Esophagus (tissue), 2 donors: ENCODE results near the gene COL9A3. TPM values are rescaled to one million over a fixed set of nuclear protein-coding genes. Genes with fewer than 3 reads are reported as not detected.

Source experiments
- H3K27ac ChIP-seq, 2 donors: one replicate each; pipeline ENCODE4 v1.5.1; 2013; ENCODE audit warnings: low read depth in 2 of 2, mild to moderate bottlenecking in 2 of 2, inconsistent platforms in 1 of 2, low read length in 1 of 2, moderate library complexity in 1 of 2
- H3K27me3 ChIP-seq, 2 donors: one replicate each; pipeline ENCODE4 v1.6.1; 2013; ENCODE audit warnings: low read length in 2 of 2, control low read depth in 1 of 2, mild to moderate bottlenecking in 1 of 2; ENCODE audit not compliant: insufficient read depth in 2 of 2, control insufficient read depth in 1 of 2
- H3K36me3 ChIP-seq, 2 donors: one replicate each; pipeline ENCODE4 v1.6.1; 2013; ENCODE audit warnings: low read length in 1 of 2; ENCODE audit not compliant: control insufficient read depth in 2 of 2, insufficient read depth in 2 of 2
- H3K4me1 ChIP-seq, 2 donors: one replicate each; pipeline ENCODE4 v1.6.1; 2013; ENCODE audit warnings: low read length in 1 of 2; ENCODE audit not compliant: control insufficient read depth in 2 of 2, insufficient read depth in 2 of 2
- H3K4me3 ChIP-seq, 2 donors: one replicate each; pipeline ENCODE4 v1.5.1; 2013; ENCODE audit warnings: low read length in 2 of 2, mild to moderate bottlenecking in 2 of 2, low read depth in 1 of 2, moderate library complexity in 1 of 2
- H3K9me3 ChIP-seq, 2 donors: one replicate each; pipeline ENCODE4 v1.6.1; 2013; ENCODE audit warnings: mild to moderate bottlenecking in 2 of 2, low read depth in 1 of 2, low read length in 1 of 2, moderate library complexity in 1 of 2; ENCODE audit not compliant: control insufficient read depth in 2 of 2, insufficient read depth in 1 of 2
- WGBS, 2 donors: extraction: QIAGEN DNeasy Blood & Tissue Kit; methylation state at CpG; one replicate each; pipeline ENCODE4 v1.1.7; 2013; 5-methylcytosine and 5-hydroxymethylcytosine counted together
- polyA plus RNA-seq, 2 donors: library from polyadenylated mRNA; stranded (reverse); fragments of 200-250 nt; gene quantifications; one replicate each; pipeline ENCODE4 v1.2.3, GENCODE V29; 2013
- donor health status: healthy with polysubstance abuse.
- donor health status: Bipolar disorder and iron deficiency.

Gene COL9A3
- polyA plus RNA-seq, 2 donors, result 1.4 to 3.8 TPM

DNA sequence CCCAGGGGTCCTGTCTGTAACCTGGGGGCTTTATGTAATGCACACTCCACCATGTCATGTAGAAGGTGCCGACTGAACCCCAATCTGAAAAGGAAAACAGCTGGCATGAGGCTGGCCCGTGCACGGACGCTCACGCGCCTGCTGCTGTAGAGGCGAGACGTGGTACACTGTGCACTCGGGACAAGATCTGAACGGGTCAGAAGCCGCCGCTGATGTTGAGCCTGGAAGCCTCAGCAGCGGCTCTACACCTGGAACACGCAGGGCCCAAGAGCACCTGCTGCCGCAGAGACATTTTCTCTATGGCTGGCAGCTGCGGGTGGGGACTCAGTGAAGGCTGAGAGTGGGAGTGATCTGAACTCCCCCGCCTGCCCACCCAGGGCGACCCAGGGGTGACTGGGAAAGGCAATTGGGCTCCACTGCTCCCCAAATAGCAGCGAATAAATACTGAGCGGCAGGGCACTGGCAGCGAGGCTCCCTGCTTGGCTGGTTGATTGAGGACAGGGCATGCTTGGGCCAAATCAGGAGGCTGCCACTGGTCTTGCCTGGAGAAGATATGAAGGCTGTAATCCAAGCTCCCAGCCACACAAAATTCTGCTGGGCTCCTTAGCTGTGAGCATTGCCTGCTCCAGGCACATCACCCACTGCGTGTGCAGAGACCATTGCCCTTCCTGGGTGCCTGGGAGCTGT, 14.7 kb upstream of the COL9A3 start:
- 68 to 78% methylated on average over 22 of the region's 22 CpGs for WGBS, 2 donors
- Histone ChIP-seq H3K27ac (no peak overlapping the region), H3K36me3 (peaks cover 6 to 24% of the 10 kb centered on the region in 2 donors), H3K4me3 (no peak overlapping the region), H3K4me1 (peaks cover 4 to 19% of the 10 kb centered on the region in 2 donors), H3K27me3 (no peaks in the 10 kb centered on the region), H3K9me3 (peaks cover 0 to 2% of the 10 kb centered on the region in 2 donors)

DNA sequence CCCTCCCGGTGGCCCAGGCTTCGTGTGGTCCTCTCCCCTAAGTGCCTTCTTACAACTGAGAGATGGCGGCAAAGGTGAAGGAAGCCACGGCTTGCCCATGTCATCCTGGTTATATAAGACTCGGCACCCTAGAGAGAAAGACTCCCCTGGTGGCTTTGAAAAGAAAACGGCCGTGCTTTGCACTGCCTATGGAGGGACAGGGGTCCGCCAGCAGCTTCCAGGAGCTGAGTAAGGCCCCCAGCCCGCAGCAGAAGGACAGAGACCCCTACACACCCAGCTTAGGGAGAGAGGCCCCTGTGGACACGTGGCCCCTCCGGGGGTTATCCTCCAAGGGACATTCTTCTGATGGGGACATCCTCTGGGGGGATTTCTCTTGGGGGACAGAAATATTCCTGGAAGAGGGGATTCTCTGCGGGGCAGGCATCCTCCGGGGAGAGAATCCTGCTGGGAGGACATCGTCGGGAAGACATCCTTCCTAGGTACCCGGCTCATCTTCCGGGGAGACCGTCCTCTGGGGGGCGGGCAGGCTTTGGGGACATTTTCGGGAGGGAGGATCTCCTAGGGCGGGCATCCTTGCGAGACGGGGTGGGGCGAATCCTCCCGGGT, 12.7 kb upstream of the COL9A3 start:
- H3K4me3 ChIP-seq, result peak overlapping the region; percentile 8 to 85
- peaks cover 6 to 27% of the 10 kb centered on the region in 2 donors for H3K36me3 ChIP-seq
- WGBS, 2 donors, result 20 to 25% methylated on average over 25 of the region's 25 CpGs
- peaks cover 4 to 16% of the 10 kb centered on the region in 2 donors for H3K4me1 ChIP-seq
- peaks cover 0 to 2% of the 10 kb centered on the region in 2 donors for H3K9me3 ChIP-seq
- H3K27me3 ChIP-seq, result no peaks in the 10 kb centered on the region
- H3K27ac ChIP-seq, result peak overlapping the region; percentile 34 to 79

- Histone ChIP-seq H3K27ac (peak within 1 kb of the TSS; percentile 69 to 79), H3K4me1 (peaks cover 4 to 14% of the 10 kb centered on the region in 2 donors), H3K36me3 (peaks cover 3 to 29% of the 10 kb centered on the region in 2 donors), H3K27me3 (no peaks in the 10 kb centered on the region), H3K9me3 (peaks cover 0 to 2% of the 10 kb centered on the region in 2 donors), H3K4me3 (peak within 1 kb of the TSS; percentile 85 to 99)
- 0 to 1% methylated on average over 42 to 72 of the region's 77 CpGs for WGBS, 2 donors
These were observed 12.2 kb upstream of the COL9A3 start, which contains the start of gene OGFR for GRCh38 chr20:62804627-62805154. OGFR (plus strand) TSS chr20:62804835; CDS start chr20:62804860, 25 bp downstream.

GRCh38 chr20:62805155-62805710, 11.6 kb upstream of the COL9A3 start:
- H3K27me3 ChIP-seq, result no peaks in the 10 kb centered on the region
- H3K27ac ChIP-seq, result peak overlapping the region; percentile 69 to 79
- peak overlapping the region; percentile 85 to 99 for H3K4me3 ChIP-seq
- H3K4me1 ChIP-seq, result peaks cover 4 to 14% of the 10 kb centered on the region in 2 donors
- H3K9me3 ChIP-seq, result peaks cover 0 to 2% of the 10 kb centered on the region in 2 donors
- WGBS, 2 donors, result 0 to 1% methylated on average over 48 to 58 of the region's 58 CpGs
- peaks cover 6 to 30% of the 10 kb centered on the region in 2 donors for H3K36me3 ChIP-seq

- Histone ChIP-seq H3K27ac (peak overlapping the region; percentile 34 to 79), H3K36me3 (peaks cover 12 to 31% of the 10 kb centered on the region in 2 donors), H3K9me3 (peaks cover 0 to 2% of the 10 kb centered on the region in 2 donors), H3K27me3 (no peaks in the 10 kb centered on the region), H3K4me3 (peak overlapping the region; percentile 85 to 99), H3K4me1 (peaks cover 4 to 14% of the 10 kb centered on the region in 2 donors)
- WGBS, 2 donors, result 31 to 32% methylated on average over 25 of the region's 25 CpGs
These were observed 11.0 kb upstream of the COL9A3 start for GRCh38 chr20:62805711-62806382.

DNA sequence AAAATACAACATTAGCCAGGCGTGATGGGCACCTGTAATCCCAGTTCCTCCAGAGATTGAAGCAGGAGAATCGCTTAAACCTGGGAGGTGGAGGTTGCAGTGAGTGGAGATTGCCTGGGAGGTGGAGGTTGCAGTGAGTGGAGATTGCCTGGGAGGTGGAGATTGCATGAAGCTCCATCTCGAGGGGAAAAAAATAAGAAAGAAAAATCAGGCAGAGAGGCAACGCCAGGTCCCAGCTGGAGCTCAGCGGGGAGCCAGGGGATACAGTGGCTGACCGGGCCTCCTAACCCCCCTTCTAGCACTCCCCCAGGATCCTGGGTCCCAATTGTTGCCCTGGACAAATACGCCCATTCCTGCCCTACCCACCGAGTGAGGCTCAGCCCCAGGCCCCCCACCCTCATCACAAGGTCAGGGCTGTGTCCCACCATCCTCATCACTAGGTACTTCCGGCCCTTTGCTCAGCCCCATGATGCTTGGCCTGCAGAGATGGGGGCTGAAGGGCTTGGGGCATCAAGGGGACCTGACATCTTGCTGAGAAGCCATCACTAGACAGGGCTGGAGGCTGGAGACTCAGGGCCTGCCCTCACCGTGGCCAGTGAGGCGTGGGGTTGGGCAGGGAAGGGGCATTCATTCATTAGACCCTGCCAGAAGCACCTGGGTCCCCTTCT, 10.3 kb upstream of the COL9A3 start:
- Histone ChIP-seq H3K36me3 (peaks cover 14 to 33% of the 10 kb centered on the region in 2 donors), H3K4me3 (peak overlapping the region in 1 of 2 donors; percentile 85), H3K9me3 (peaks cover 0 to 2% of the 10 kb centered on the region in 2 donors), H3K4me1 (peaks cover 4 to 14% of the 10 kb centered on the region in 2 donors), H3K27ac (no peak overlapping the region), H3K27me3 (no peaks in the 10 kb centered on the region)
- 69% methylated on average over 11 of the region's 11 CpGs for WGBS, 2 donors

DNA sequence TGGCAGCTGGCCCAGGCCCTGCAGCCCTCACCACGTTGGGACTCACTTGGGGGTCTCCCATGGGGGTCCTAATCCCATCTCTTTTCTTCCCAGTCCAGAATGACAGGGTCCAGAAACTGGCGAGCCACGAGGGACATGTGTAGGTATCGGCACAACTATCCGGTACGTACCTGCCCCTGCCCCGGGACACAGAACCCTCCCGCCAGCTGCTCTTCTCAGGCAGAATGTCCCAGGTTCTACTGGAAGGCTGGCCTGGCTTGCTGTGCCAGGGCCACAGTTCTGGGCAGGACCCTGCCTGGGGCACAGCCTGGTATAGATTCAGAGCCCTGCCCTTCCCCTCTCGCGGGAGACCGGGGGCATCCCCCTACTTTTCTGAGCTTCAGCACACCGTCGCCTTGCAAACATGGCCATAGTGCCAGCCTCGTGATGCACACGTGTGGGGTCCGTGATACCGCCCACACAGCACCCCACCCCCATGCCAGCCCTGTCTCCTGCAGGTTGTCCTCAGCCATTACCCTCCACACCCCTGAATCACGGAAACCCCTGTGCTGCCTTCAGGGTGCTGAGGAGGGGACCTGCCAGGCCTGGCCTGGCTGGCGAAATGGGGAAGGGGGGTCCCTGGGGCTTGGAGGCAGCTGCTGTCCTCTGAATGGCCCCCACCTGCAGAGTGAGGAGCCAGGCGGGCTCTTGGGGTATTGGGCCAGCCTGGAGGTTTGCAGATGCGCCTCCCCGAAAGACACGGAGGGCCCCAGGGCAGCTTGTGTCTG, 9.2 kb upstream of the COL9A3 start:
- no peaks in the 10 kb centered on the region for H3K27me3 ChIP-seq
- H3K4me3 ChIP-seq, result no peak overlapping the region
- peaks cover 4 to 14% of the 10 kb centered on the region in 2 donors for H3K4me1 ChIP-seq
- H3K36me3 ChIP-seq, result peaks cover 24 to 44% of the 10 kb centered on the region in 2 donors
- WGBS, 2 donors, result 76 to 81% methylated on average over 23 of the region's 23 CpGs
- no peak overlapping the region for H3K27ac ChIP-seq
- peaks cover 0 to 2% of the 10 kb centered on the region in 2 donors for H3K9me3 ChIP-seq

DNA sequence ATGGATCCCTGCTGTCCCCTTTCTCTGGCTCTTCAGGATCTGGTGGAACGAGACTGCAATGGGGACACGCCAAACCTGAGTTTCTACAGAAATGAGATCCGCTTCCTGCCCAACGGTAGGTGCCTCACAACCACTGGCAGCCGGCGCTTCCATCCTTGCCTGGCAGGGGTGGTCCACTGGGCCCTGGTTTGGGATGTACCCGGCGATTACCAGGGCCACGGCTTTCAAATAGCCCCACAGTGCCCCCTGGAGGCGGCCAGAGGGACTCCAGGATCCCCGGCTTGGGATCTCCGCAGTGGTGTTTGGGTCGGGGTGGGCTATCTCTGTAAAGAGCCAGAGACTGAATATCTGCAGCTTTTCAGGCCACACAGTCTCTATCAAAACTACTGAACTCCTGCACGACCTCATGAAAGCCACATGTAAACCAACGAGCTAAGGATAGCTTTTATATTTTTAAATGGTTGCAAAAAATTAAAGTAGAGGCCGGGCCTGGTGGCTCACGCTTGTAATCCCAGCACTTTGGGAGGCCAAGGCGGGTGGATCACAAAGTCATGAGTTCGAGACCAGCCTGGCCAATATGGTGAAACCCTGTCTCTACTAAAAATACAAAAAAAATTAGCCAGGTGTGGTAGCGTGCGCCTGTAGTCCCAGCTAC, 8.5 kb upstream of the COL9A3 start:
- peaks cover 0 to 2% of the 10 kb centered on the region in 2 donors for H3K9me3 ChIP-seq
- H3K4me1 ChIP-seq, result peaks cover 4 to 14% of the 10 kb centered on the region in 2 donors
- no peak overlapping the region for H3K4me3 ChIP-seq
- no peaks in the 10 kb centered on the region for H3K27me3 ChIP-seq
- no peak overlapping the region for H3K27ac ChIP-seq
- 38 to 41% methylated on average over 21 of the region's 21 CpGs for WGBS, 2 donors
- peaks cover 24 to 48% of the 10 kb centered on the region in 2 donors for H3K36me3 ChIP-seq
